ES-I3 (cell line): ENCODE results near the gene PRSS57.

Experiments
- H3K36me3 ChIP-seq: 2 replicates; pipeline ENCODE4 v1.6.1; 2013; ENCODE audit warnings: mild to moderate bottlenecking, low read length, control low read depth, moderate library complexity; ENCODE audit not compliant: insufficient read depth
- H3K4me1 ChIP-seq: 2 replicates; pipeline ENCODE4 v1.6.1; 2013; ENCODE audit warnings: mild to moderate bottlenecking, control low read depth, low read length; ENCODE audit not compliant: insufficient read depth
- H3K9ac ChIP-seq: 2 replicates; pipeline ENCODE4 v1.6.1; 2013; ENCODE audit warnings: low read depth, mild to moderate bottlenecking, low read length, moderate library complexity
- H3K9me3 ChIP-seq: 2 replicates; pipeline ENCODE4 v1.6.1; 2013; ENCODE audit warnings: mild to moderate bottlenecking, low read length, moderate library complexity; ENCODE audit not compliant: control insufficient read depth, insufficient read depth

PRSS57 gene

DNA sequence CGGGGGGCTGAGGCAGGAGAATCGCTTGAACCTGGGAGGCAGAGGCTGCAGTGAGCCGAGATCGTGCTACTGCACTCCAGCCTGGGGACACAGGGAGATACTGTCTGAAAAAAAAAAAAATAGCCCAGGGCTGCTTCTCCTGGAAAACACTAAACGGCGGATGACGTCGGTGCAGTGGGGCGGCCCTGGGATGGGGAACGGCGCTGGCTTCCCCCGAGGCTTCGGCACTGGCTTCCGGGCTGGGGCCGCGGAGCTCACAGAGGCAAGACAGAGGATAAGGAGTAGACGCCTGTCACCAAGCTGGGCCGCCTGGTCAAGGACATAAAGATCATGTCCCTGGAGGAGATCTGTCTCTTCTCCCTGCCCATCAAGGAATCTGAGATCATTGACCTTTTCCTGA is 5.0 kb downstream of the PRSS57 start:
- no peaks in the 10 kb centered on the region for H3K9me3 ChIP-seq
- no peak overlapping the region for H3K9ac ChIP-seq
- H3K36me3 ChIP-seq: no peaks in the 10 kb centered on the region
- no peaks in the 10 kb centered on the region for H3K4me1 ChIP-seq

GRCh38 chr19:688992-689391 is 6.3 kb downstream of the PRSS57 start:
- H3K4me1 ChIP-seq: no peaks in the 10 kb centered on the region
- no peaks in the 10 kb centered on the region for H3K9me3 ChIP-seq
- H3K9ac ChIP-seq: no peak overlapping the region
- no peaks in the 10 kb centered on the region for H3K36me3 ChIP-seq

- no peaks in the 10 kb centered on the region for H3K36me3 ChIP-seq
- H3K4me1 ChIP-seq: no peaks in the 10 kb centered on the region
- no peak overlapping the region for H3K9ac ChIP-seq
- no peaks in the 10 kb centered on the region for H3K9me3 ChIP-seq
Measured at GRCh38 chr19:688214-688613, 7.0 kb downstream of the PRSS57 start.

DNA sequence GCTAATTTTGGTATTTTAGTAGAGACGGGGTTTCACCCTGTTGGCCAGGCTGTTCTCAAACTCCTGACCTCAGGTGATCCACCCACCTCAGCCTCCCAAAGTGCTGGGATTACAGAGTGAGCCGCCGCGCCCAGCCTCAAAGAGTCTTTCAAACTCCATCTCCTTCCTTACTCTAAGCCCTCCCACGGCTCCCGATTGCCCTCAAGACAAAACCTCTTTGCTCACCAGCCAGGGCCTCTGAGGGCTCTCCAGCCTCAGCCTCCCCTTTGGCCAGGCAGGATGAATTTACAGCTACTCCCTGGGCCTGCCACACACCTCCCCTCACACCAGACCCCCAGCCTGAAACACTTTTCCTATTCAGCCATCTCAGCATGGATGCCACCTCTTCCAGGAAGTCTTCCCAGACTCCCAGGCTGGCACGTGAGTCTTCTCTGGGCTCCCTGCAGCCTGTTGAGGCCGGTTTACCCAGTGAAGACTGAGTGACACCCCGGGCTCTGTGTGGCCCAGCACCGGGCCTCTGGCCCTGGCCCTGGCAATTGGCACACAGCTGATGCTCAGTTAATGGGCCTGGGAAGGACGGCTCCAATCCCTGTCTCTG is 7.6 kb downstream of the PRSS57 start:
- H3K36me3 ChIP-seq: no peaks in the 10 kb centered on the region
- no peak overlapping the region for H3K9ac ChIP-seq
- H3K9me3 ChIP-seq: no peaks in the 10 kb centered on the region
- H3K4me1 ChIP-seq: no peaks in the 10 kb centered on the region

- no peaks in the 10 kb centered on the region for H3K9me3 ChIP-seq
- H3K36me3 ChIP-seq: no peaks in the 10 kb centered on the region
- H3K4me1 ChIP-seq: no peaks in the 10 kb centered on the region
- H3K9ac ChIP-seq: no peak overlapping the region
Measured at GRCh38 chr19:686589-687297, 8.5 kb downstream of the PRSS57 start.

DNA sequence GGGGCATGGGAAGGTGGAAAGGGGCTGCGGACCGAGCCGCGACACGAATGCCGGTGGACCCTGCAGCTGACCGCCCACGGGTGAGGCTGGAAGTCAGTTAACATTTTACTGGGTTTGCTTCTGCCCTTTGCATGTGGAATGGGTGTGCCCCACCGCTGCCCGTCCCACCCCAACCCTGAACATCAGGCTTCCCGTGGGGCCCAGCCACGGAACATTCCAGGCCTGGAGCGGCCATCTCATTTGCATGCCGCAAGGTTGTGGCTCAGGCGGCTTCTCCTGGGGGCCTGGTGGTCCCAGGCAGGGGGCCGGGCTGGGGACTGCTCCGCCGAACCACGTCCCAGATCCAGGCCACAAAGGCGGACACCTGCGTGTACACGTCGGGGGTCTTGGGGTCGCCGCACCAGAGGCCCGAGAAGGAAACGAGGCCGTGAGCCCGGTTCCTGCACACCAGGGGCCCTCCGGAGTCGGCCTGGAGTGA is 9.8 kb downstream of the PRSS57 start:
- H3K36me3 ChIP-seq: no peaks in the 10 kb centered on the region
- no peaks in the 10 kb centered on the region for H3K9me3 ChIP-seq
- H3K4me1 ChIP-seq: no peaks in the 10 kb centered on the region
- no peak overlapping the region for H3K9ac ChIP-seq

- no peaks in the 10 kb centered on the region for H3K36me3 ChIP-seq
- peaks cover 1% of the 10 kb centered on the region; the same call in 1 of the 2 replicates for H3K4me1 ChIP-seq
- H3K9me3 ChIP-seq: no peaks in the 10 kb centered on the region
- H3K9ac ChIP-seq: no peak overlapping the region
Measured at GRCh38 chr19:682678-683320, 12.5 kb downstream of the PRSS57 start.

DNA sequence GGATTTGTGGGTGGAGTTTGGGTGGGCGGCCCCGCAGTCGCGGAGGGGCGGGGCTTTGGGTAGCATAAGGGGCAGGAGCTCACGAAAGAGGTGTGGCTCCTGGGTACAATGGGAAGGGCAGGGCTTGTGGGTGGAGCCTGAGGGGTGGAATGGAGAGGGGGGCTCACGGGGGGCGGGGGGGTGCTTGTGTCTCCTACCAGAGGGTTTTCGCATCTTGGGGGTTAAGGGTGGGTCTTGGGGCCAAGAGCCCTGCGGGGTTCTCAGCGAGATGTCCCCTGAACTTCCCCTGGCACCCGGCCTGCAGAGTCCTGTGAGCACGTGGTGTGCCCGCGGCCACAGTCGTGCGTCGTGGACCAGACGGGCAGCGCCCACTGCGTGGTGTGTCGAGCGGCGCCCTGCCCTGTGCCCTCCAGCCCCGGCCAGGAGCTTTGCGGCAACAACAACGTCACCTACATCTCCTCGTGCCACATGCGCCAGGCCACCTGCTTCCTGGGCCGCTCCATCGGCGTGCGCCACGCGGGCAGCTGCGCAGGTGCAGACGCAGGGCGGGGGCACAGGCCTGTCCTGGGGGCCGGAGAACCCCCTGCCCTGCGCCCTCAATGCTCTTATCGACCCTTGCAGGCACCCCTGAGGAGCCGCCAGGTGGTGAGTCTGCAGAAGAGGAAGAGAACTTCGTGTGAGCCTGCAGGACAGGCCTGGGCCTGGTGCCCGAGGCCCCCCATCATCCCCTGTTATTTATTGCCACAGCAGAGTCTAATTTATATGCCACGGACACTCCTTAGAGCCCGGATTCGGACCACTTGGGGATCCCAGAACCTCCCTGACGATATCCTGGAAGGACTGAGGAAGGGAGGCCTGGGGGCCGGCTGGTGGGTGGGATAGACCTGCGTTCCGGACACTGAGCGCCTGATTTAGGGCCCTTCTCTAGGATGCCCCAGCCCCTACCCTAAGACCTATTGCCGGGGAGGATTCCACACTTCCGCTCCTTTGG is 13.9 kb downstream of the PRSS57 start:
- H3K9ac ChIP-seq: peak overlapping the region; percentile 89; the same call in 1 of the 2 replicates
- no peaks in the 10 kb centered on the region for H3K9me3 ChIP-seq
- no peaks in the 10 kb centered on the region for H3K36me3 ChIP-seq
- peaks cover 4% of the 10 kb centered on the region; the same call in 1 of the 2 replicates for H3K4me1 ChIP-seq

DNA sequence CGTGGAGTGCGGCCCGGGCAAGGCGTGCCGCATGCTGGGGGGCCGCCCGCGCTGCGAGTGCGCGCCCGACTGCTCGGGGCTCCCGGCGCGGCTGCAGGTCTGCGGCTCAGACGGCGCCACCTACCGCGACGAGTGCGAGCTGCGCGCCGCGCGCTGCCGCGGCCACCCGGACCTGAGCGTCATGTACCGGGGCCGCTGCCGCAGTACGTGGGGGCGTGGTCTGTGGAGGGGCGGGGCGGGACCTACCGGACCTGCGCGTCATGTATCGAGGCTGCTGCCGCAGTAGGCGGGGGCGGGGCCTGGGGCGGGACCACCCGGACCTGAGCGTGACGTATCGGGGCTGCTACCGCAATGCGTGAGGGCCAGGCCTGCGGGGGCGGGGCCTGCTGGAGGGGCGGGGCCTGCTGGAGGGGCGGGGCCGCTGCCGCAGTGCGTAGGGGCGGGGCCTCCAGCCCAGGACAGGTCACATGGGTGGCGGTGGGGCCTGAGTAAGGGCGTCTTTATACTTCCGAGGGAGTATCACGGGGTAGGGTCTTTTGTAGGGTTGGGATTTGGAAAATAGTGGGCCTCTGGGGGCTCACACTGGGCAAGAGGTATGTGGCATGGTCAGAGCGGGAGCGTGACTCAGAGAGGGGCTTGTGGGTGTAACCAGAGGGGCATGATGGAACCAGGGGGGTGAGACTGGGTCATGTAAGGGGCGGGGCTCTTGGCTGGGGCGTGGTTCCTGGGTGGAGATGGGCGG is 14.8 kb downstream of the PRSS57 start:
- H3K9ac ChIP-seq: peak overlapping the region; percentile 89
- no peaks in the 10 kb centered on the region for H3K36me3 ChIP-seq
- peaks cover 4% of the 10 kb centered on the region; the same call in 1 of the 2 replicates for H3K4me1 ChIP-seq
- no peaks in the 10 kb centered on the region for H3K9me3 ChIP-seq

- Histone ChIP-seq H3K4me1 (peaks cover 4% of the 10 kb centered on the region; the same call in 1 of the 2 replicates), H3K9ac (peak overlapping the region; percentile 83), H3K36me3 (no peaks in the 10 kb centered on the region), H3K9me3 (no peaks in the 10 kb centered on the region)
Measured at GRCh38 chr19:679418-680286, 15.6 kb downstream of the PRSS57 start.

DNA sequence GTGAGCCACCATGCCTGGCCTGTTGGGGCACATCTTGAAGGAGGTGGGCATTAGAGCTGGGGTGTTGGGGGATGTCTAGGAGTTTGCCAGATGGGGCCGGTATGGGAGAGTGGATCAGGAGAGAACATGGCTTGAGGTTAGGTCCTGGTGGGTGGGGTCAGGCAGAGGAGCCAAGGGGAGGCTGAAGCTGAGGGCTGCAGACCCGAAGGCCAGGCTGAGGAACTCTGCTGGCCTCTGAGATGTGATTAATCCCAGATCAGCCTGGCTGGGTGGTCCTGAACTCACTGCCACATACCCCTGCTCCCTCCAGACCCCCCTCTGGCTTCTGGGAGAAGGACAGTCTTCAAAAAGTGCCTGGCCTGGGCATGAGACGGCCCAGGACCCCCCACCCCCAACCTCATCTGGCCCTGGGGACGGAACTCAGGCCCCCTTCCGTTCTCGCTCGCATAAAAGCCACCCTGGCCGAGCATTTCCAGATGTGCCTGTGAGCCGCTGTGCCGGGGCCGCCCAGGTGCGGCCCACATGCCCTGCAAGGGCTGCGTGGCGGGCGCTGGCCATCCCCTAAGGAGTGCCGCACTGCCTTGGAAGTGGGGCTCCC is 16.4 kb downstream of the PRSS57 start:
- H3K36me3 ChIP-seq: no peaks in the 10 kb centered on the region
- H3K4me1 ChIP-seq: peaks cover 4% of the 10 kb centered on the region; the same call in 1 of the 2 replicates
- peak overlapping the region; percentile 62; the same call in 1 of the 2 replicates for H3K9ac ChIP-seq
- H3K9me3 ChIP-seq: no peaks in the 10 kb centered on the region

DNA sequence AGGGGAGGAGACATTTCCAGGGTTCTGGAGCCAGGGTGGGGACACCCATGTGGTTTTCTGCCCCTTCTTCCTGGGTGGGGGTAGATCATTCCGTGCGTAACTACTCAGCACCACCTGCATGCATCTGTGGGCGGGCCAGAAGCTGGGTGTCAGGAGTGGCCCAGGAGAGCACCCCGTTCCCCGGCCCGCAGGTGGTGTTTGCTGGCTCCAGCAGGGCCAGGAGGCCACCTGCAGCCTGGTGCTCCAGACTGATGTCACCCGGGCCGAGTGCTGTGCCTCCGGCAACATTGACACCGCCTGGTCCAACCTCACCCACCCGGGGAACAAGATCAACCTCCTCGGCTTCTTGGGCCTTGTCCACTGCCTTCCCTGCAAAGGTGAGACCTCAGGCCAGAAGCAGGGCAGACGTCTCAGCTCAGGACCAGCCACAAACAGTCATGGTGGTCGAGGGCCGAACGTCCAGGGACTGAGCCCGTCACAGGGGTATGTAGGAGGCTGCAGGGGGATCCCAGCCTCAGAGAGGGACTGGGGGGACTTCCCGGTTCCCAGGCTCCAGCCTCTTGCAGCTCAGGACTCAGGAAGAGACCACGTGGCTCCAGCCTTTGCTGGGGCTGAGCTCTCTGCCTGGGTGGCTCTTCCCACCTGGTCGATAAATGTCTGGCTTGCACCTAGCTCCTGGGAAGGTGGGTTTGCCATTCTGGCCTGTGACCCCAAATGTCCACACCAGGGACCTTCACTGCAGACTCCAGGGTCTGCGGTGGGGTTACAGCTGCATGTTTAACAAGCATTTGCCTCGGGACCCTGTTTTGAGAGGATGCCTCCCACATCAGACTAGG is 17.4 kb downstream of the PRSS57 start:
- H3K36me3 ChIP-seq: no peaks in the 10 kb centered on the region
- no peak overlapping the region for H3K9ac ChIP-seq
- H3K4me1 ChIP-seq: peaks cover 4% of the 10 kb centered on the region; the same call in 1 of the 2 replicates
- no peaks in the 10 kb centered on the region for H3K9me3 ChIP-seq
